Left hindlimb (tissue), 1 donor: ENCODE data around the gene SLC25A48.
A peak's percentile ranks its signal among the peaks of the same experiment; 100 is the strongest.

Experiments
- DNase-seq: peaks from one replicate; pipeline ENCODE4 v3.0.0-alpha.2; 2018

SLC25A48 gene

DNA sequence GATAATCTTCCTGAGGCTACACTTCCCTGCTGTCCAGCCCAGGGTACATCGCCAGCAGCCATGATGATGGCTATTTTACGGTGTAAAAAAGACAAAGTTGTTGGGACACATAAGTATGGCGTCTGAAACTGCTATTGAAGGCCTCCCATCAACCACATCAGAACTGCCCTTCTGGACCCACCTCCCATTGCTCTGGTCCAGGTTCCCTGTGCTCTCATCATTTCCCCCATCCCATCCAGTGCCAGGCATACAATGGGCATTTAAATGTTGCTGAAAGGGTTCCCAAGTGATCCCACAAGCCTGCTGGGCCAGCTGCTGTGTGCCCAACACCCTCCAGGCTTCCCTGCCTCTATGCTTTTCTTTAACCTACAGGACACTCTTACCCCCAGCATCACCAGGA is 50.6 kb downstream of the SLC25A48 start:
- no peak for DNase-seq

DNA sequence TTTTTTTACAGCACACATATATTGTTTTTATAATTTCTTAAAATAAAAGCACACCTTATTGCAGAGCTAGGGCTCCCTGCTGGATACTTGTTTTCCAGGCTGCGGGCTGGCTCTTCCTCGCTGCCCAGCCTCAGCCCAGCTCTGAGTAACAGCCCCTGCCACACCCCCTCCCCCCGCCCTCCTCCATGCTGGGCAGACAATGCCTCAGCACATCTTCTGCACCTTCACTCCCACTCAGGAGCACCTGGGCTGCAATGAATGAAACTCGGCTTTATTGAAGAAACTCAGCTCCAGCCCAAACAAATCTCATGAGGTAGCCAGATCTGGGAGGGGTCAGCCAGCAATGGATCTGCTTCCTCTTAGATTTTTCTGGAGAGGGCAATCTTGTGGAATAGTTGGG is 51.7 kb downstream of the SLC25A48 start:
- DNase-seq = no peak

GRCh38 chr5:135887447-135887864 is 53.0 kb downstream of the SLC25A48 start:
- peak; percentile 64 for DNase-seq

- no peak for DNase-seq
Measured at GRCh38 chr5:135887881-135888614, 53.6 kb downstream of the SLC25A48 start.

GRCh38 chr5:135890296-135890695 is 55.8 kb downstream of the SLC25A48 start:
- DNase-seq = no peak

DNA sequence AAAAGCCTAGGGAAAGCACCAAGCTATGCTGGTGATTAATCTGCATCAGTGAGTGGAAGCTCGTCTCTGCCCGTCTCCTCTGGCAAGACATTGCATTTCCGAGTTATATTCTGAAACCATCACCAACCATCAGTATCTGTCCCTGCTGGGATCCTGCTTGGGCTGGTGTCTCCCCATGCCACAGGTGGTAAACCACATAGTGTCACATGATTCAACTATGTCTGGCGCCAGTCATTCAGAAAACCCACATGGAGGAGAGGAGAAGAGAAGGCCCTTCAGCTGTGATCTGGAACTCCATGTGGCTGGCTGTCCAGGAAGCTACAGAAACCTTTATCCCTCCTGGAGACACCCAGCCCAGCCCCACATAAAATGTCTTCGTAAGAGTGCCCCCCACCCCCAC is 56.4 kb downstream of the SLC25A48 start:
- no peak for DNase-seq

GRCh38 chr5:135891268-135891667 is 56.8 kb downstream of the SLC25A48 start:
- no peak for DNase-seq

DNA sequence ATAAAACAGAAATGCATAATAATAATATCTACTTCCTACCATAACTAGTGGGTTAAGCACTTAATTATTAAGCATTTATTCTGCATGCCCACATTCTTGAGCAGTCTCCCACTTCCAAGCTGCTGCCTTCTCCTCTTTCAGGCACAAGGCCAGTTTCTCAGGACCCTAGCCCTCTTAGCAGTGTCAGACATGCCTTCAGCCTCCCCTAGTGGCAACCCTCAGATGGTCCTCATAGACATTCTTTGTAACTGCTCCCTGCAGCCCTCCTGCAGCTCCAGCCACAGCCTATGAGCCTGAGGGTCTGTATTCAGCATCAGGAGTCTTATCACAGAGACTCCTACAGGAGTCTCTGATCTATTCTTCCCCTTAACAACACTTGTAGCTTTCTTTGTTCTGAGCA is 57.3 kb downstream of the SLC25A48 start:
- no peak for DNase-seq

- no peak for DNase-seq
Measured at GRCh38 chr5:135894276-135894675, 59.8 kb downstream of the SLC25A48 start.

- DNase-seq = no peak
Measured at GRCh38 chr5:135894789-135895188, 60.3 kb downstream of the SLC25A48 start.

DNA sequence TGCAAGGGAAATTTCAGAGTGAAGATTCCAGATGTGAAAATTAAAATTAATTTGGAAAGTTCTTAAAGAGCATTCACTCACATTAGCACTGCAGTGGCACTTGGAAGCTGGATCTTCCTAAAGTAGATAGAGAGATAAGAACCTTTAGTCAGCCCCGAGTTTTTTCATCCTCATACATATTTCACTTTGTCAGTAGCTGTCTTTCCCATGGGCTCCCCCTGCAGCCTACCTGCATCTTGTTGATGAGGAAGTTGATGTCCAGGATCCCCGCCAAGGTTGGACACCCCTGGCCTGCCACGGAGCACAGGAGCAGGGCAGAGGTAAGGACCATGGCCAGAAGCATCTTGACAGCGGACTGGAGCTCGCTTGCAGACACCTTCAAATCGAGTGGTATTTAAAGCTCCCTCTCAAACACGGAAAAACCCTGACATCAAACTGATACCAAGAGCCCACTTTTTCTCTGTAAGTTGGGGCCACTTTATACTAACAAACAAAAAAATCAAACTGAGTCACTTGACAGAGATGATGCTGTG is 61.1 kb downstream of the SLC25A48 start, which contains the start of gene IL9:
TSS of gene IL9 (minus strand) at position 368 of the 533 bp plus-strand sequence. CDS start at position 343, 25 bp downstream.
- DNase-seq = no peak

- no peak for DNase-seq
Measured at GRCh38 chr5:135898651-135899050, 64.2 kb downstream of the SLC25A48 start.

GRCh38 chr5:135900276-135900675 is 65.8 kb downstream of the SLC25A48 start:
- DNase-seq = no peak

- DNase-seq = no peak
Measured at GRCh38 chr5:135901633-135902032, 67.2 kb downstream of the SLC25A48 start.

- DNase-seq = no peak
Measured at GRCh38 chr5:135905144-135905543, 70.7 kb downstream of the SLC25A48 start.

- no peak for DNase-seq
Measured at GRCh38 chr5:135913713-135914626, 79.5 kb downstream of the SLC25A48 start.

DNA sequence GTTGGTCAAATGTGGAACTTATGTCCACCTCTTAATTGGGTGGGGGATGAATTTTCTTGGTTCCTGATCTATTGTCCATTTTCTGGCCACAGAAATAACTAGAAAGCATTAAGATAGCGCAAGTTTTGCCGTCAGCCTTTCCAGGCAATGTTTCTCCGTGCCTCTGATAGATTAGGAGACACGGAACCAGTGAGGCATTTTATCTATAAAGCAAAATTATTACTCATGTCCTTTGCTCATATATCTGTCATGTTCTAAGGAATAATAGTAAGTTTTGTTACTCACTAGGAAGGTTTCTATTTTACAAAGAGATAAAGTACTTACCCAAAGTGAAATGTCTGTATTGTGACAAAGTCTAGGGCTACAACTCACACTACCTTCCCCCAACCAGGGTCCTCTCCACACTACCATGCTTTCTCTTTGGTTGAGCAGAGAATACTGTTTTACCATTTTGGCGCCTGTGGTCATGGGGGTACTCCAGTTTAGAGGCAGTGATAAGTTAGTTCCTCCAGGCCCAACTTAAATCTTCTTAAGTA is 81.1 kb downstream of the SLC25A48 start:
- no peak for DNase-seq

- DNase-seq = no peak
Measured at GRCh38 chr5:135916638-135917263, 82.3 kb downstream of the SLC25A48 start.

DNA sequence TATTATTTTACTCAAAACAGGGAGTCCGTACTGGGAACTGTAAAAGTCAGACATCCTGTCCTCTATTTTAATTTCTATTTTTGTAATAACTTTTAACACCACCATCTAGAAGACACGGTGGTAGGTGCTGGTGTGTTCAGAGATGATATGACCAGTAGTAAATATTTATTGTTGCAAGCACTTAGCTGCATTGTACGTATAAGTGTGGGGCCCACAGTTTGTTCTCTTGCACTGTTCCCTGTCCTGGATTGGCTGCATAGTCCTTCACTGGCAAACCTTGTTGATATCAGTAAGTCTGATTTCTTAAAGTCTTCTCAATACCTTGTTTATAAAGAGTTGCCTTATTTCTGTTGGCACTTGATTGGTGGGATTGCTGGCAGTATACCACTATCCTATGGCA is 85.7 kb downstream of the SLC25A48 start:
- no peak for DNase-seq

GRCh38 chr5:135921388-135921787 is 86.9 kb downstream of the SLC25A48 start:
- no peak for DNase-seq

DNA sequence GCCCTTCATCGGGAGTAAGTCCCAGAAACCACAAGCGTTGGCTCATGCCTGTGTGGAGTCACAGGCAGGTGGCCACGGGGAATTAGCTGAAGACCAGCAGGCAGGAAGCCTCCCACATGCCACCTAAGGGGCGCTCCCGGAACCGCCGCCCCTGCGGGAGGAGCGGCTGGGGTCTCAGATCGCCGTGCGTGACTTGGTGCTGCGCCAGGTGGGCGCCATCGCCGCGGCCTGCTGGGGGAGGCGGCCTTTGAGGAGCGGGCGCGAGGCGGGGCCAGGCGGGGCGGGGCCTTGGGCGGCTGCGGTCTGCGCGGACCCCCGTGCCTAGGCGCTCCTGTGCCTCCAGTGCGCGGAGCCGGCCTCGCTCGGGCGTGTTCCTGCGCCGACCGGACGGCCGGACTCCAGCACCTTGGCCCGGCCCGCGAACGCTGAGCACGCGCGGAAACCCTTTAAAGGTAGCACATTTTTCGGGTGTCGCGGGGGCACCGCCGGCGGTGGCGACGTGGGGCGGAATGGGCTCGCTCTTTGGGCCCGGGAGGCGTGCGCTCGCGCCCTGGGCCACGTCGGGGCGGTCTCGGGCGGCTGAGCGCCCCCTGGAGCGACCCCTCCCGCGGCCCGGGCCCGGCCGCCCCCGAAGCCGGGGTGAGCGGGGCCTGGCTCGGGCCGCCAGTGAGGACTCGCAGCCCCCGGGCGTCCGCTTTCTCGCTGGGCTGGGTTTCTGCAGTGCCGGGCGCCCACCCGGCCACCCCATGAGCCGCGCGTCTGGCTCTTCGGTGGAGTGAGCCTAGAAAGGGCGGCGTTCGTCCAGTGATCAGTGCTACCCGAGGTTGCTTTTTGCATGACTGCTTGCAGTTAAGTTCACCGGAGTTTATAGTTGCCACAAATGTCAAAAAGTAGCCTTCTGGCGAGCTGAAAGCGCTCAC is 95.8 kb downstream of the SLC25A48 start:
- DNase-seq = peak; percentile 35

- DNase-seq = no peak
Measured at GRCh38 chr5:135930949-135931295, 96.5 kb downstream of the SLC25A48 start.
